ENCODE measurements around the gene GATA1.

GATA1 gene

DNA sequence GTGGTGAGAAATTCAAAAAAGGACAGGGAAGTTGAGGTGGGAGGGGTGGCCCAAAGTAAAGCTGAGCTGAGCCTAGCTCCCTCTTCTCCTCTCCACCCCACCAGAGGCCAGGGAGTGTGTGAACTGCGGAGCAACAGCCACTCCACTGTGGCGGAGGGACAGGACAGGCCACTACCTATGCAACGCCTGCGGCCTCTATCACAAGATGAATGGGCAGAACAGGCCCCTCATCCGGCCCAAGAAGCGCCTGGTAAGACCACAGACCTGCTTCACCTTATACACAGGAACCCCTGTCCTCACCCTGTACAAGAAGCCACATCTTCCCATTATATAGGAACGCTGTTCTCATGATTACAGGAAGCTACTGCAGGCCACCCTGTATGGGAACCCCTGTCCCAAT, 5.8 kb downstream of the GATA1 start:
- Histone ChIP-seq H3K4me1 (ENCODE audit: control insufficient read depth in 5 of 5, insufficient read depth in 5 of 5, low read length in 5 of 5) (no peaks in the 10 kb centered on the region), H3K9me3 (ENCODE audit: control insufficient read depth in 5 of 5, low read length in 5 of 5) (no peaks in the 10 kb centered on the region), H3K4me3 (ENCODE audit: low read depth in 1 of 5, low read length in 5 of 5) (no peak overlapping the region), H3K36me3 (ENCODE audit: control insufficient read depth in 5 of 5, insufficient read depth in 5 of 5, low read length in 5 of 5) (no peaks in the 10 kb centered on the region), H3K27me3 (ENCODE audit: control insufficient read depth in 5 of 5, insufficient read depth in 4 of 5, low read length in 5 of 5) (peaks cover 10 to 43% (median 29%) of the 10 kb centered on the region in 5 donors), H3K9ac (ENCODE audit: low read length in 5 of 5) (no peak overlapping the region), H3K27ac (ENCODE audit: low read depth, low read length) (no peak overlapping the region)

GRCh38 chrX:48793935-48794334, 7.5 kb downstream of the GATA1 start:
- Histone ChIP-seq H3K36me3 (ENCODE audit: control insufficient read depth in 5 of 5, insufficient read depth in 5 of 5, low read length in 5 of 5) (no peaks in the 10 kb centered on the region), H3K4me1 (ENCODE audit: control insufficient read depth in 5 of 5, insufficient read depth in 5 of 5, low read length in 5 of 5) (no peaks in the 10 kb centered on the region), H3K27me3 (ENCODE audit: control insufficient read depth in 5 of 5, insufficient read depth in 4 of 5, low read length in 5 of 5) (peaks cover 4 to 34% (median 19%) of the 10 kb centered on the region in 5 donors), H3K4me3 (ENCODE audit: low read depth in 1 of 5, low read length in 5 of 5) (no peak overlapping the region), H3K27ac (ENCODE audit: low read depth, low read length) (no peak overlapping the region), H3K9me3 (ENCODE audit: control insufficient read depth in 5 of 5, low read length in 5 of 5) (no peaks in the 10 kb centered on the region), H3K9ac (ENCODE audit: low read length in 5 of 5) (no peak overlapping the region)

GRCh38 chrX:48794340-48794910, 8.0 kb downstream of the GATA1 start:
- Histone ChIP-seq H3K4me3 (ENCODE audit: low read depth in 1 of 5, low read length in 5 of 5) (no peak overlapping the region), H3K9me3 (ENCODE audit: control insufficient read depth in 5 of 5, low read length in 5 of 5) (no peaks in the 10 kb centered on the region), H3K4me1 (ENCODE audit: control insufficient read depth in 5 of 5, insufficient read depth in 5 of 5, low read length in 5 of 5) (no peaks in the 10 kb centered on the region), H3K27ac (ENCODE audit: low read depth, low read length) (no peak overlapping the region), H3K9ac (ENCODE audit: low read length in 5 of 5) (no peak overlapping the region), H3K27me3 (ENCODE audit: control insufficient read depth in 5 of 5, insufficient read depth in 4 of 5, low read length in 5 of 5) (peaks cover 4 to 31% (median 19%) of the 10 kb centered on the region in 5 donors), H3K36me3 (ENCODE audit: control insufficient read depth in 5 of 5, insufficient read depth in 5 of 5, low read length in 5 of 5) (no peaks in the 10 kb centered on the region)

GRCh38 chrX:48794911-48795515, 8.6 kb downstream of the GATA1 start:
- H3K4me3 ChIP-seq (ENCODE audit: low read depth in 1 of 5, low read length in 5 of 5) = no peak overlapping the region
- no peaks in the 10 kb centered on the region for H3K9me3 ChIP-seq (ENCODE audit: control insufficient read depth in 5 of 5, low read length in 5 of 5)
- H3K27ac ChIP-seq (ENCODE audit: low read depth, low read length) = no peak overlapping the region
- H3K4me1 ChIP-seq (ENCODE audit: control insufficient read depth in 5 of 5, insufficient read depth in 5 of 5, low read length in 5 of 5) = no peaks in the 10 kb centered on the region
- peaks cover 4 to 29% (median 19%) of the 10 kb centered on the region in 5 donors for H3K27me3 ChIP-seq (ENCODE audit: control insufficient read depth in 5 of 5, insufficient read depth in 4 of 5, low read length in 5 of 5)
- no peaks in the 10 kb centered on the region for H3K36me3 ChIP-seq (ENCODE audit: control insufficient read depth in 5 of 5, insufficient read depth in 5 of 5, low read length in 5 of 5)
- H3K9ac ChIP-seq (ENCODE audit: low read length in 5 of 5) = no peak overlapping the region

DNA sequence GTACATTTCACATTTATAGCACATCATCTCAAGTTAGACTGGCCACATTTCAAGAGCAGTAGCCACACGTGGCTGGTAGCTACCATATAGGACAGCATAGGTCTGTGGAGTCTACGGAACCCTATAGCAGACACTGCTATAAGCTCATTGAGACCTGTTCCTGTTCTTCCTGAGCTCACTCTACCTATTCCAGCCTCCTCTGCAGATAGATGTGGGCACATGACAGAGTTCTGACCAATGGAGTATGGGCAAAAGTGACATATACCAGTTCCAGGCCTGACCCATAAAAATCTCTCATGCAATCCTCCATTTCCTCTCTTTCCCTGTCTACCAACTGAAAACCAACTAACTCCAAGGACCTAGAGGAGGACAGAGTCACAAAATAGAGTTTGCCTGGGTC, 11.9 kb downstream of the GATA1 start:
- Histone ChIP-seq H3K4me1 (ENCODE audit: control insufficient read depth in 5 of 5, insufficient read depth in 5 of 5, low read length in 5 of 5) (peaks cover 0 to 16% (median 11%) of the 10 kb centered on the region in 5 donors), H3K4me3 (ENCODE audit: low read depth in 1 of 5, low read length in 5 of 5) (no peak overlapping the region), H3K36me3 (ENCODE audit: control insufficient read depth in 5 of 5, insufficient read depth in 5 of 5, low read length in 5 of 5) (no peaks in the 10 kb centered on the region), H3K9me3 (ENCODE audit: control insufficient read depth in 5 of 5, low read length in 5 of 5) (no peaks in the 10 kb centered on the region), H3K27me3 (ENCODE audit: control insufficient read depth in 5 of 5, insufficient read depth in 4 of 5, low read length in 5 of 5) (peaks cover 0 to 22% (median 13%) of the 10 kb centered on the region in 5 donors), H3K27ac (ENCODE audit: low read depth, low read length) (no peak overlapping the region), H3K9ac (ENCODE audit: low read length in 5 of 5) (no peak overlapping the region)

DNA sequence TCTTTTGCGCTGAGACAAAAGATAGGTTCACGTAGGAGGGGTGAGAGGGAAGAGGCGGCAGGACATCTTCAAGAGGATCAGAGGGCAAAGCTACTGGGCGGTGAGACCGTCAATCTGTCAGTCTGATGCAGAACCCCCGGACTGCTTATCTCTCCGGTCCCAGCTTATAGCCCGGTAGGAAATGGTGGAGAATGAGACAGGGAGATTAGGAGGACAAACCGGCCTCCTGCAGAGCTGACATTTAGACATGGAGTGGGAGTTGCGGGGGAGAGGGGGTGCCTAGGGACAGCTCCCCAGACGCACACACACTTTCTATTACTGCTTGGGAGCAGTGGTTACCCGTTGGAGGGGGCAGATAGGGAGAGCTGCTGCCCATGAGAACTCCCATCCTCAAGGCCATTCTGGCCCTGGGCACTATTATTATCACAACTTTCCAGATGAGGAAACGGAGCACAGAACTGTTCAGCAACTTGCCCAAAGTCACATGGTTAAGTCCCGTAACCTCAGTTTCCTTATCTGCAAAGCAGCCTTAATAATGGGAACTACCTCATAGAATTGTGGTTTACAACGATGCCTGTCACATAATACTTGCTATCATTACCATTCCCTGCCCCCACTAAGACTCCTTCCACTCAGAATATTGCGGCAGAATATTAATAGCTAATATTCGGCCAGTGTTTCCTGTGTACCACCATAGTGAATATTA, 14.3 kb downstream of the GATA1 start:
- peak overlapping the region in 3 of 5 donors; percentile 41 to 75 (median 46) for H3K9ac ChIP-seq (ENCODE audit: low read length in 5 of 5)
- no peaks in the 10 kb centered on the region for H3K9me3 ChIP-seq (ENCODE audit: control insufficient read depth in 5 of 5, low read length in 5 of 5)
- H3K4me1 ChIP-seq (ENCODE audit: control insufficient read depth in 5 of 5, insufficient read depth in 5 of 5, low read length in 5 of 5) = peaks cover 0 to 16% (median 11%) of the 10 kb centered on the region in 5 donors
- H3K4me3 ChIP-seq (ENCODE audit: low read depth in 1 of 5, low read length in 5 of 5) = peak overlapping the region; percentile 64 to 84 (median 73)
- peaks cover 0 to 13% (median 4%) of the 10 kb centered on the region in 5 donors for H3K27me3 ChIP-seq (ENCODE audit: control insufficient read depth in 5 of 5, insufficient read depth in 4 of 5, low read length in 5 of 5)
- peaks cover 0 to 10% (median 8%) of the 10 kb centered on the region in 5 donors for H3K36me3 ChIP-seq (ENCODE audit: control insufficient read depth in 5 of 5, insufficient read depth in 5 of 5, low read length in 5 of 5)
- peak overlapping the region; percentile 51 for H3K27ac ChIP-seq (ENCODE audit: low read depth, low read length)

DNA sequence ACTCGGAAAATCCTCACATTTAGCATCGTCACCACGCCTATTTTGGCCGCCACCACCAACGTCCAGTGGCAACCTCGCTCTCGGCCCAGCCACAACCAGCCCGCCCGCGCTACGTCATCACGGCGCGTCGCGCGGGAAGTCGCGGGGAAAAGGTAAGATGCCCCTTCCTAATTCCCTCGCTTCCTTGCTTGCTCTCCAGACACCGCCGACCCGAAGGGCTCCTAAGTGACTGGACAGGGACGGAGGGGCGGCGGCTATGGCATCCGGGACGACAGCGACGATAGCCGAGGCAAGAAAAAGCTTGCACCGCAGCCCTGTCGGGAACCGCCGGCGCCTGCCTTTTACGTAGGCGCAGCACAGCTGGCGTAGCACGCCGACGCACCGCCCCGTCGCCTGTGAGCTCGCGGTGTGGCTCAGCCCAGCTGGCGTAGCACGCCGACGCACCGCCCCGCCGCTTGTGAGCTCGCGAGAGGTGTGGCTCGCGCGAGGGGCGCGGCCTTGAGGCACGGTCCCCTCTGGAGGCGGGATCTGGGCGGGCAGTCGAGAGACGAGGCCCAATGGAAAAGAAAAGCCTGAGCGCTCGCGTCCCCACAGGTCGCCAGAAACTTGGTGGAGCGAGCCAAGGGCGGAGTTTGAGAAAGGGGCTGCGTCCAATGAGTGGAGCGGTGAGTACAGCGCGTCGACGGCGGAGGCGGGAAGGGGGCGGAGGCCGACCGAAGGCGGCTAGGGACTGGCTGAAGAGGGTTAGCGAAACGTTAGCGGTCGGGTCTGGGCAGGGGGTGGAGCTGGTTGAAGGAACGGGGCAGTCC, 15.1 kb downstream of the GATA1 start, which contains the start of gene HDAC6:
Gene HDAC6, plus strand, starts transcription at position 788 of the 809 bp plus-strand sequence. CDS start 626 bp downstream, outside the sequence.
- Histone ChIP-seq H3K27me3 (ENCODE audit: control insufficient read depth in 5 of 5, insufficient read depth in 4 of 5, low read length in 5 of 5) (peaks cover 0 to 9% (median 1%) of the 10 kb centered on the region in 5 donors), H3K9ac (ENCODE audit: low read length in 5 of 5) (peak within 1 kb of the TSS in 4 of 5 donors; percentile 63 to 86 (median 84)), H3K9me3 (ENCODE audit: control insufficient read depth in 5 of 5, low read length in 5 of 5) (no peaks in the 10 kb centered on the region), H3K27ac (ENCODE audit: low read depth, low read length) (peak within 1 kb of the TSS; percentile 90), H3K36me3 (ENCODE audit: control insufficient read depth in 5 of 5, insufficient read depth in 5 of 5, low read length in 5 of 5) (peaks cover 0 to 15% (median 11%) of the 10 kb centered on the region in 5 donors), H3K4me1 (ENCODE audit: control insufficient read depth in 5 of 5, insufficient read depth in 5 of 5, low read length in 5 of 5) (peaks cover 0 to 16% (median 11%) of the 10 kb centered on the region in 5 donors), H3K4me3 (ENCODE audit: low read depth in 1 of 5, low read length in 5 of 5) (peak within 1 kb of the TSS; percentile 64 to 84 (median 78))

- H3K27ac ChIP-seq (ENCODE audit: low read depth, low read length) = peak overlapping the region; percentile 90
- H3K27me3 ChIP-seq (ENCODE audit: control insufficient read depth in 5 of 5, insufficient read depth in 4 of 5, low read length in 5 of 5) = peaks cover 0 to 9% (median 3%) of the 10 kb centered on the region in 5 donors
- H3K9me3 ChIP-seq (ENCODE audit: control insufficient read depth in 5 of 5, low read length in 5 of 5) = no peaks in the 10 kb centered on the region
- peaks cover 5 to 20% (median 11%) of the 10 kb centered on the region in 5 donors for H3K36me3 ChIP-seq (ENCODE audit: control insufficient read depth in 5 of 5, insufficient read depth in 5 of 5, low read length in 5 of 5)
- H3K4me1 ChIP-seq (ENCODE audit: control insufficient read depth in 5 of 5, insufficient read depth in 5 of 5, low read length in 5 of 5) = peaks cover 0 to 16% (median 11%) of the 10 kb centered on the region in 5 donors
- H3K9ac ChIP-seq (ENCODE audit: low read length in 5 of 5) = peak overlapping the region in 4 of 5 donors; percentile 63 to 86 (median 84)
- H3K4me3 ChIP-seq (ENCODE audit: low read depth in 1 of 5, low read length in 5 of 5) = peak overlapping the region; percentile 60 to 83 (median 72)
Measured at GRCh38 chrX:48802089-48802904, 15.9 kb downstream of the GATA1 start.

GRCh38 chrX:48802905-48803200, 16.5 kb downstream of the GATA1 start:
- peak overlapping the region in 2 of 5 donors; percentile 63 to 86 for H3K9ac ChIP-seq (ENCODE audit: low read length in 5 of 5)
- H3K27ac ChIP-seq (ENCODE audit: low read depth, low read length) = peak overlapping the region; percentile 90
- peaks cover 0 to 6% (median 3%) of the 10 kb centered on the region in 5 donors for H3K27me3 ChIP-seq (ENCODE audit: control insufficient read depth in 5 of 5, insufficient read depth in 4 of 5, low read length in 5 of 5)
- peak overlapping the region; percentile 10 to 83 (median 72) for H3K4me3 ChIP-seq (ENCODE audit: low read depth in 1 of 5, low read length in 5 of 5)
- peaks cover 5 to 22% (median 13%) of the 10 kb centered on the region in 5 donors for H3K36me3 ChIP-seq (ENCODE audit: control insufficient read depth in 5 of 5, insufficient read depth in 5 of 5, low read length in 5 of 5)
- H3K4me1 ChIP-seq (ENCODE audit: control insufficient read depth in 5 of 5, insufficient read depth in 5 of 5, low read length in 5 of 5) = peaks cover 0 to 16% (median 11%) of the 10 kb centered on the region in 5 donors
- H3K9me3 ChIP-seq (ENCODE audit: control insufficient read depth in 5 of 5, low read length in 5 of 5) = no peaks in the 10 kb centered on the region
